ENCODE results near the gene DPP8.

DPP8 gene

DNA sequence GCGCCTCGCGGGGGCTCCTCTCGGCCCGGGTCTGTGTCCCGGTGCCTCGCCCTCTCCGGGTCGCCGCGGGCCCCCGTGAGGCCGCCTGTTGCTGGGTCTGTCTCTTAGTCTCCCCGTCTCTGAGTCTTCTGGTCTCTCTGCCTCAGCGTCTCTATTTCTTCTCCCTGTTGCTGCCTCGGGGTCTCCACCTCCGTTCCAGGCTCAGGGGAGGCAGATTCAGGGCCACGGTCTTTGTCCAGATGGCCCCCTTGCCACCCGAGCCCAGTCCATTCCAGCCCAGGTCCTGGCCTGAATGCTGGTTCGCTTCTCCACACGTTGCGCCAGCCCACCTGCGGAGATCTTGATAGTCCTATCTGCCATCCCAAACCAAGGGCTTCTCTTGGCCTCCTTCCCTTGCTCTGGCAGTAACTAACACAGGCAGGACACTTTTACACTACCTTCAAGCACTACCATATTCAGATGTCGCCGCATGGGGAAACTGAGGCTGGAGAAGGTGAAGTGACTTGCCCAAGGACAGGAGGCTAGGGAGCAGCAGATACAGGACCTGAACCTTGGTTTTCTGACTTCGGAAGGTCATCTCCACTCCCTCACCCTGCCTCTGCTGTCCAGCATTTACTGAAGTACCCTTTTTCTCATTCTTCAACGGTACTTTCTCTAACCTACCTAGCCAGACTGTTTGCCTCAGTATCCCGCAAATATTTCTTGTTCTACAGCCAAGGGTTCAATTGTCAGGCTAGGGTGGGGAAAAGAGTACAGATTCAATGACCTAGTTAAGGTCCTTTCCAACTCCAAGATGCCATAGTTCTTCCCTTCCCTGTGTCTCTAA, 94.1 kb downstream of the DPP8 start:
- no peak for DNase-seq

DNA sequence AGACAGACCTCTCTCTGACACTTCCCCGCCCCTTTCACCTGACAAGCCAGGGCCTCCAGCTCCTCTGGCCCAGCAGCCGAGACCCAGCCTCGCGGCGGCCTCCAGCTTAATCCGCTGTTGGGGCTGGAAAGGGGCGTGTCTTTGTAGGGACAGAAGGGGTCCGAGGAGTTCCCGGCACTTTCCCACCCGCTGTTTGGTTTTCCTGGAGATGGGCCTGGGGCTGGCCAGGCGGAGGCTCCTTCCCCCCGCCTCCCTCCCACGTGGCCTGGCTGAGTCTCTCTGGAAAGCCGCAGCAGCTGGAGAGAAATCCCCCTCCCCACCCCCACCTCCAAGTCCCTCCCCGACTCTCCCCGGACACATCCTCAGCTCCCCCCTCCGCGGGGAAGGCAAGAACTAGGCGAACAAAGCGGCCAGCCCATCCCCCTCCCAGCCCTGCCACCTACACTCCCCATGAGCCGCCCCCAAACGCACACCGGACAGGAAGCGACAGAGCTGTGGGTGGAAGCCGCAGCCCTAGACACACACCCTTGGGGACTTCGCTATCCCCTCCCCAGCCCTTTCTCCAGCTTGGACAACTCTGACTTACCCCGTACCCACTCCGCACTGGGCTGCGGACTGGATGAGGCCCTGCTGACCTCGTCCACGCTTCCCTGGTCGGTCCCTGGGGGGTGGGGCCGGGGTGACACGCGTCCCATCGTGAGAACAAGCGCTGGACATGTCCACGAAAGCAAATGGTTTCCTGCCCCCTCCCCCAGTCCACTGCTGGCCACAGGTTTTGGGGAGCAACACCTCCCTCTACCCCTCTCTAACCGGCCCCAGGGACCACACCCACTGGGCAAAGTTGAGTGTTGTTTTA, 95.9 kb downstream of the DPP8 start:
- DNase-seq = no peak

DNA sequence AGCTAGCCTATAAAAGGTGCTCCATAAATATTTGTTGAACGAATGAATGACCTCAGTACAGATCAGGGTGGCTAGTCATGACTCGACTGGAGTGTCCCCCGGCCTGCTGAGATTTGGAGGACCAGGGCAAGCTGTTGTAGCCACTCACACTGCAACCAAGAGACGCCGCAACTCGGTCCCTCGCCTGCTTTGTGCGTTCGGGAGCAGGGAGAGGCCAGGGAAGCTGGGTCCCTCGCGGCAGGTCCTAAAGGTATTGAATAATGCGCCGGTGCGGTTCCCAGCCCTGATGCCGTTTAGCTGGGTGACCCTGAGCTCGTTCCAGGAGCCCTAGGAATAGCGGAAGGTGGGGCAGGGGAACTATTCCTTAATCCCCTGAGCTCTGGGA, 96.5 kb downstream of the DPP8 start:
- DNase-seq = no peak

DNA sequence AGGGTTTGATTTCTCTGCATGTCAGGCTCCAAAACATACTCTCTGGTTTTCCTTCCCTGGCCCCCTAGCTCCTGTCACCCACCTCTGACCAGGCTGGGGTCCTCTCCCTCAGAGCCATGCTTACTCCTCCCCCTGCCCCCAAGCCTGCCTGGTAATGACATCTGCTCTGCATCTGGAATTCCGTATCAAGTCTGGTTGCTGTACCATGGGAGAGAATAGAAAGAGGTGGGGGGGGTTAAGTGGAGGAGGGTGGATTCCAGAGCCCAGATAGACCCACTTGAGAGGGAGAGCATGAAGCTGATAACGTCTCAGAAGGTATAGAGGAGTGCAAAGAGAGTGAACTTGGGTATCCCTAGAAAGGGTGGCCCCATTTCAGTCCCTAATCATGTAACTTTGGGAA, 98.9 kb downstream of the DPP8 start:
- no peak for DNase-seq

DNA sequence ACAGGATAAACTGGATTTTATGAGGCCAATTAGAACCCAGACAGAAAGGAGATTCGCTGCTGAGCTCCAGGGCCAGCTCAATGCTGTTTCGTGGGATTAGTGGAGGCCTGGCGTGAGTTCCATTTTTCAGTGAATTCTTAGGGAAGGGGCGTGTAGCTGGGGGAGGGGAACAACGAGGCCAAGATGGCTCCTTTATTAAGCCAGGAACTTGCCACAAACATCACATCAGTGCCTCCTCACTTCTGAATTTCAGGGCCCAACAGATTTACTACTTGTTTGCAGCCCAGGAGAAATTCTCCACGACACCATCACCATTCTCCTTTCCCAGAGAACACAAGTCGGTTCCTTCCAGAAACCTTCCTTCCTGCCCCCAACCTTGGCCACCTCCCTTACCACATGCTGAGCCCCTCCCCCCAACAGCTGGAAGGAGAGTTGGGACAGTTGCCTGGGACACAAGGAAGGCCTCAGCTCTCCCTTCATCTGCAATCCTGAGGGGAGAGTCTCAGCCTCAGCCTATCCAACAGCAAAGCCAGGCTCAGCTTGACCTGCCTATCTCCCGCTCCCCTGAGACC, 100.6 kb downstream of the DPP8 start:
- no peak for DNase-seq

DNA sequence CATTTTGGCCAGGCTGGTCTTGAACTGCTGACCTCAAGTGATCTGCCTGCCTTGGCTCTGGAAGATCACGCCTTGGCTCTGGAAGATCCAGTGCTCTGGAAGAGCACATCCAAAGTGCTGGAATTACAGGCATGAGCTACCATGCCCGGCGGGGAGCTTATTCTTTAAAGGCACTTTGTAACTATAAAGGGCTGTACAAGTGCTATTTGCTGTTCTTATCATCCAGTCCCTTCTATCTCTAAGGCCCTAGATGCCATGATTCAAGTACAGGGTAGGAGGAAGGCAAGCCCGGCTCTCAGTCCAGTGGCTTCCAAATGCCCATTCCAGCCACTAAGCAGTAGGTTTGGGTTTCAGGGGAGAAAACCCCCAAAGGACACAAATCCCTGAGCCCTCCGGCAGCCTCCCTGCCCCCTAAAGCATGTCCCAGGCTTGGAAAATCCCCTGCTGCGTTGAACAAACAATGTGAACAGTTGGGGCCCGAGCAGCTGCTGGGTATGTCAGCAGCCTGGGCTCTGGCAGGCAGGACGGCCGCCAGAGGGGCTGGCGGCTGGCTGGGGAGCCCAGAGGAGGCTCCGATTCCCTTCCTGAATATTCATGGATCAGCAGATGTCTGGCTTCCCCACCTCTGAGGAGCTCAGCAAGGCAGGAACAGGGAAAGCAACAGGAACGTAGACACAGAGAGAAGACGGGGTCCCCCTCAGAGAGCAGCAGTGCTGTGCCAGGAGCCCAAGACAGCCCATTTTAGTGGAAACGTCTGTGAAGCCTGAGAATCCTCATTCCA, 102.5 kb downstream of the DPP8 start:
- DNase-seq = no peak

DNA sequence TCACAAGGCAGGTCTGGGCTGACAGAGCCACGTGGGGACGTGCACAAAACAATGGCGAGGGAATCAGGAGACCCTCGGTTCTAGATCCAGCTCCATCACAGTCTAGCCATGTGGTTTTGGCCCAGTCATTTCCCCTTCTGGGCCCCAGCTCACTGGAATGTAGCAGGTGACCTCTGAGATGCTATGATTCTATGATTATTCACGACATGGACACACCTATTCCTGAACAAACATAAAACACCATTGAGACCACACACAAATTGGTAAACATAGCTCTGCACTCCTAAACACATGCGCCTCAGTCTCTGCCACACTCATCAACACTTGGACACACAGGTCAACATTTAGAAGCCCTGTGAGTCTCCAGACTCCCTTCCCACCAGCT, 103.7 kb downstream of the DPP8 start:
- DNase-seq = no peak

DNA sequence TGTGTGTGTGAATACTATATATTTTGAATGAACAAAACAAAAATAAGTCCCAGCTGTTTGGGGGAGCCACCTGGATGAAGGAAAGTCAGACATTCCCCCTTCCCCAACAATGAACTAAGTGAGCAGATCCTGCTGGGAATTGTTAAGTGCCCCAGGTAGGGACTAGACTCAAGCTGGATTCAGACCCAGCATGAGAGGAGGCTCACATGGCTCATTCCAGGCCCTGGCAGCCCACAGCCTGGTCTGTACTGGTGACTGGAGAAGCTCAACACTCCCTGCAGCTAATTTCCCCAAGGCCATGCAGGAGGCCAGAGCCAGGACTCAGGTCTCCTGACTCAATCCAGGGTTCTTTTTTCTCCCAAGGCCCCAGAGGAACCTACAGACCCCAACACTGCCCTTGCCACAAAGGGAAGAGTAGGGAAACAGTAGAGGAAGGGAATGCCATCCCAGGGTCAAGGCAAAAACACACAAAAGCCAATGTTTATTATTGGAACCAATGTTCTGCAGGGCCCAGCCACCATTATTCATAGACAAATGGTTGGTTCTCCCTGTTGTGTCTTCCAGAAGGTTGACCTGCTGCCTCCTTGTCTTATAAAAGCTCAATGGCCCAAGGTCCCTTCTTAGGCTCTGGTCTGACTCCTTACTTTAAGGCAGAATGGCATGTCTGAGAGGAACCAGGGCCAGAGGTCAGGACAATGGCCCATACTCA, 104.3 kb downstream of the DPP8 start:
- no peak for DNase-seq

DNA sequence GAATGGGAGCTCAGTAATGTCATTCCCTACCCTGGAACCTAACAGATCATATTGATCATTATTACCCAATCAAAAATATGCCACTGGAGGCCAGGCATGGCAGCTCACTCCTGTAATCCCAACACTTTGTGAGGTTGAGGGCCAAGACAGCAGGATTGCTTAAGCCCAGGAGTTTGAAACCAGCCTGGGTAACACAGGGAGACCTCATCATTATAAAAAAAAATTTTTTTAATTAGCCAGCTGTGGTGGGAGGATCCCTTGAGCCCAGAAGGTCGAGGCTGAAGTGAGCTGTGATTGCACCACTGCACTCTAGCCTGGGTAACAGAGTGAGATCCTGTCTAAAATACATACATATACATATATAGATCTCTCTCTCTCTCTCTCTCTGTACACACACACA, 104.9 kb downstream of the DPP8 start:
- DNase-seq = no peak

DNA sequence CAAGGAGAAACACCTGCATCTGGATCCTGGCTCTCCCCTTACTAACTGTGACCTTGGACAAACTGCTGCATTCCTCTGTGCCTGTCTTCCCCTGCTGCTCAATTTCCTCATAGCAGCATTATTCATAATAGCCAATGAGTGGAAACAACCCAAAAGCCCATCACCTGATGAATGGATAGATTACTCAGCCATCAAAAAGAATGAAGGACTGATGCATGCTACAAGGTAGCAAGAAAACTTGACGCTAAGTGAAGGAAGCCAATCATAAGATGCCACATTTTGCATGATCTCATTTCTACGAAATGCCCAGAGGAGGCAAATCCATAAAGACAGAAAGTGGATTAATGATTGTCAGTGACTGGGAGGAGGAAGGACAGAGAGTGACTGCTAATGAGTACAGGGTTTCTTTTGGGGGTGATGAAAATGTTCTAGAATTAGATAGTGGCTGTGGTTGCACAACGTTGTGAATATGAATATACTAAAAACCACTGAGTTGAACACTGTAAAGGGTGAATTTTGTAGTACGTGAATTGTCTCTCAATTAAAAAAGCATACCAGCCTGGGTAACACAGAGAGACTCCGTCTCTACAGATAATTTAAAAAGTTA, 105.9 kb downstream of the DPP8 start:
- DNase-seq = no peak

DNA sequence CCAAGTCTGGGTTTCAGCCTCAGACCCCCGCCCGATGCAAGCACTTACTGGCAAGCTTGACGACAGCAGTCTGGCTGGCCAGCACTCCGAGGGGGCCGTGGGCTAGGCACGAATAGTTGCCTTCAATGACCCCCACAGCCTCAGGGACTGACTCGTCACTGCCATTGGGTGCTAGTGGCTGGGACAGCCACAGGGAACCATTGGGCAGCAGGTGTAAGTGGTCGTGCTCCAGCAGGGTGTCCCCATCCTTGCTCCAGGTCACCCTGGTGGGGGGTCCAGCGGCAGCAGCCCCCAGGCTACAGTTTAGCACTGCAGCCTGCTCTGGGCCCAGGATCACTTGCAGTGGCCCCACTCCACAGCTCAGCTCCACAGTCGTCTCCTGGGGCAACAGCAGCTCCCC, 106.5 kb downstream of the DPP8 start:
- no peak for DNase-seq

DNA sequence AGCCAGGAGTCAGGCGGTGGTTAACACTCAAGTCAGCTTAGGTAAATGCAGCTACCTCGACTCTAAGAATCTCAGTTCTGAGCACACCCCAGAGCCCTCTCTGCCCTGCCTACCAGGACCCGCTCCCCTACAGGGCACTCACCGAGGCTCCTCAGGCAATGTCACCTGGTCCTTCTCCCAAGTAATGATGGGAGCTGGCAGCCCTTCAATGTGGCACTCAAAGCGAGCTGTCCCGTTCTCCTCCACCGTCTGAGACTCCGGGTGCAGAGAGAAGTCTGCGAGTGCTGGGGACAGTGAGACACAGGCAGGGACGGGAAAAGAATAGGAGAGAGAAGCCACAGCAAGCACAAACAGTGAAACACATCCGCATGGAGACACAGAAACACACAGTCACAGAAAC, 107.5 kb downstream of the DPP8 start:
- no peak for DNase-seq

DNA sequence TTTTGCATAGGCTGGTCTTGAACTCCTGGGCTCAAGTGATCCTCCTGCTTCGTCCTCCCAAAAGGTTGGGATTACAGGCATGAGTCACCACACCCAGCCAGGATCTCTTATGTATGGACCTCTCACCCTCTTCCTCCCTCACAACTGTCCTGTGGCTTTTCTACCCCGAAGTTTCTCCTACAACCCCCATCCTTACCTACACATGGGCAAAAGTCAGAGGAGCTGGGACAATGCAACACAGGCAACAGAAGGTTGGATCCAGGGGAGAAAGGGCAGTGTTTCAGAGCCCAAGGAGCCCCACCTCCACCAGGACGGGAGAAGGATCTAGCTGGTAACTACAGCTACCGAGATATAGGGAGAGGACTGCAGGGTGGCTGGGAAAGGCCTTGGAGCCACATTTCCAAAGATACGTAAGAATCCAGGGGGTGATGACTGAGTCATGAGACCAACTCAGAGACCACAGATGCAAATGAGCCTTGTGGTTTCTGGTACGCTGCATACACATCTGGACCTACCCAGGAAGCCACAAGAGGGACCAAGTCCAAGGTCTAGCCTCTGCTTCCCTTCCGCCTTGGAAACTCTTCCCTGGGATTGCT, 108.4 kb downstream of the DPP8 start:
- peak; percentile 54 for DNase-seq

DNA sequence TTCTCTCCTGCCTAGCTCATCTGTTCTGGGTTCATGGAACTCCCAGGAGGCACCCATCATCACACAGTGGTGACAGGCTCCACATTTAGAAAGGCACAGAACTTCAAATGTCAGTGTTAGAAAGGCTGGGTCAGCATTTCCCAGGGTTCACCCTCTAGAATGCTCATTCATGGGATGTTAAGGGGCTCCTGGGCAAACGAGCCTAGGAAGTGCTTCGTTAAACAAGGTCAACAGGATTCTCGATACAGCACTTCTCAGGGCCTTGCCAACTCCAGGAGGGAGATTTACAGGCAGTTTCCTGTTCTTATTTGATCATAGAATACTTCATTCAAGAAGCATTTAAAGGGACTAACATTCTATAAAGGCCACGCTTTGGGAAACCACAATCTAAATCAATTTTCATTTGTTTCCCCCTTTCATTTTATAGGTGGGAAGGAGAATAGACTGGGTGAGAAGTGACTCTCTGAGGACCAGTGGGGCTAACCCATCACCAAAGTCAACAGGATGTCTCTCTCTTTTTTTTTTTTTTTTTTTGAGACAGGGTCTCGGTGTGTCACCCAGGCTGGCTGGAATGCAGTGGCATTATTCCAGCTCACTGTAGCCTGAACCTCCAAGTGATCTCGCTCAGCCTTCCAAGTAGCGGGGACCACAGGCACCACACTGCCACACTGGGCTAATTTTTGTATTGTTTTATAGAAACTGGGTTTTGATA, 109.0 kb downstream of the DPP8 start:
- DNase-seq = no peak

DNA sequence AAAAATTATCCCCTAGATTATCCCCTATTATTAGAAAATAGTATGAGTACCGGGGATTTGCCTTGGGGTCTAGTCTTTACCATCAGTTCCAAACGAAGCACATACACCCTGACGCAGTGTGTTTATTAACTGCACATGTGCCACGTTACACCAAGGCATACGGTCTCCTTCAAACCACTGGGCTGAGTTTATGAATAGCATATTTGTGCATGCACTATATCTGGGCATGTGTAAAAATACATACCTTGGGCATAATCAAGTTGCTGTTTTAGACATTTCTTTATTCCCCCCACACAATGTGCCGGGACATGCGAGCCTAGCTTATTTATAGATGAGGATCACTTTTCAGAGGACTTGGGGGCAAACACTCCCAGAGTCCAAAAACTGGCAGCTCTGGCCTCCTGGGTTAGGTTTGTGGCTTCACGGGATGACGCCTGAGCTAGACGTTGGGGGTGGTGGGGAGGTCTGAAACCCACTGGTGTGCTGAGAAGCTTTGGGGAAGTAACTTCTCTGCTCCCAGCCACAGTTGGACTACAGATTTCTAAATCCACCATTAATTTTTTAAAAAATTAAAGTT, 111.0 kb downstream of the DPP8 start:
- DNase-seq = no peak

DNA sequence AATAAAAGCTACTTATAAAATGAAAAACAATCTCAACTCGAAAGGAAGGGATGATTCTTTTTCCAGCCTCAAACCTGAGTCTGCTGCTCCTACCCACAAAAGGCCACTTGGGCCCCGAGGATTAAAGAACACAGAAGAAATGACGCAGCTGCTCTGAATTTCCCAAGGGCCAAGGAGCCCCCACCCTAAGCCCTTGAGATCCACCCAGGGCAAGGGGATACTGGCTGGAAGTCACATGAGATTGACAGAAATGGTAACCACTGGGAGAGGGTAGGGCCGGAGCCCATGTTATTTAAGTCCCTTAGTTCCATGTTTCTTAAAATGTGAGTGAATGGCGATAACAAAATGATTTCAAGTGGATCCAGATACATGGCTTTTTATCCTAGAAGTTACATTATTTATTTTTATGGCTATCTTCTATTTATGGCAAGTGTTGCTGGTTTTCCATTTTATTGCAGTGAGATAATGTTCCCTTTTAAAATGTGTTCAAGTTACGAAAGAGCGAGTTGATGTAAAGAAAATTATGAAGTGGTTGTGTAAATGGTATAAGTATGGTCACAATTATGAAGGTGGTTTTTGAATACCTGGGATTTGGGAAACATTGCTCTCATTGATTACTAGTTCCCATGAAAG, 111.6 kb downstream of the DPP8 start:
- DNase-seq = no peak

DNA sequence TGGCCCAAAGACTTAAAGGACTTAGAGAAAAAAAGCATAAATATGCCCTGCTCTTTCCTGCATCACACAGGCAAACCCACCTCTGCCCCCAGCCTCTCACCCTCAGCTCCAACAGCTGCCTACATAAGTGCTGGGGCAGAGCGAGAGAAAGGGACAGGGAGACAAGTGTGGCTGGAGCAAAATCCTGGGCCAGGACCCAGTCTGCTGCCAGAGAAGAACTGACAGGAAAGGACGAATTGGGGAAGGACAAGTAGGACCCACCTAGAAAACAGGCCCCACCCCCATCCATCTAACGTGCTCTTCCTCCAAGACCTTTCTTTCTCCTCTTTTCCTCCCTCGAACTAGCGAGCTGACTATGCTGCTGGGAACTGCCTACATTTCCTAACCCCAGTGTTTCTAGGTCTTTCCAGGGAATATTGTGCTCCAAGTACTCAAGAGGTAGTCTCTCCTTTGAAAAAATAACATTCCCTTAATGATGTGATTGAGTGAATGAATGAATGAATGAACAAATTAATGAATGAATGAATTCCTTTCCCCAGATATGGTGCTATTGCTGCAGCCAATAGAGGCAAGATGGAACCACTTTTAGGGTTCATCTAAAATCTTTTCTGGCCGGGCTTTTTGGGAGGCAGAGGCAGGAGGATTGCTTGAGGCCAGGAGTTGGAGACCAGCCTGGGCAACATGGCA, 113.2 kb downstream of the DPP8 start:
- no peak for DNase-seq

DNA sequence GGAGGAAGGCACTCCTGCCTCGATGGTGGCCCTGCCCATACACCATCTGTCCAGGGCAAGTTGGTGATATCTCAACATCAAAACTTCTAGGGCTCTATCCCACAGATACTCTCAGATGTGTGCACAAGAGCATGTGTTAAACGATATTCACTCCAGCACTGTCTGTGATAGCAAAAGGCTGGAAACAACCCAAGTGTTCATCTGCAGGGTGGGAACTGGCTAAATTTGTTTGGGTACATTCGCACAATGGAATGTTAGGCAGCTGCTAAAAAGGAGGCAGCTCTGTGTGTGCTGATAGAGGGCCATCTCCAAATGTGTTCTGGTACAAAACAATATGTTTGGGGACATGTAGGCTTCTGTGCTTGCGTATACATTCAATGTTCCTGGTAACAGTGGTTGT, 114.5 kb downstream of the DPP8 start:
- DNase-seq = no peak

DNA sequence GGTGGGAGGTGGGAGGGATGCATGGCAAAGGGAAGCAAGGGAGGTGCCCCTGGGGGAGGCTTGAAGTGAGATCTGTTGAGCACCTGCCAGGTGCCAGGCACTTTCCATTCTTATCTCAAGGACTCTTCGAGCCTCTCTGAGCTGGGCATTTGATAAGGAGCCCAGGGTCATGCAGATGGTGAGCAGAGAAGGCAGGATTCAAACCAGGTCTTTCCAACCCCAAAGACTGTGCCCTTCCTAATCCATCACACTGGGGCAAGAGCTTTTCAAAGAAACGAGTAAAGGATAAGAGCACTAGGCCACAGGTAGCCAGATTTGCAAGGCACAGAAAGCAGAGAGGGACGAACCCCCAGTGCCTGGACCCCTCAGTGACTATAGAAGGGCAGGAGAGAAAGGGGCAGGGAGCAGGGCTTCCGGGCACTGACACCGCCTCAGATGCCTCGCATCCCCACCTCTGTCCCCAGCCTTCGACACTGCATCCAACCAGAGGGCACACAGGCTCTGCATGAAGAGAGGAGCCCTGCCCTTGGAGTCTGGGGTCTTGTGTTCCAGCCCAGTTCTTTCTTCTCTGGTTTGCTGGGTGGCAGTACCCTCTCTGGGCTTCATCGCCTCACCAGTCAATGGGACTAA, 115.8 kb downstream of the DPP8 start:
- DNase-seq = no peak
